HEK293 (cell line): ENCODE data around the gene IRF8.

Experiments
- ZBTB17 ChIP-seq: fragments of 450-650 bp; formaldehyde crosslinking; IDR thresholded peaks from 2 replicates; pipeline ENCODE4 v1.5.1; 2016; ENCODE audit warnings: missing biosample characterization, missing genetic modification characterization
- ZNF274 ChIP-seq, 2 experiments: fragments of 200-500 bp in 1 of 2; fragments of 450-650 bp in 1 of 2; sonication (Bioruptor generic) in 1 of 2; formaldehyde crosslinking in 1 of 2; IDR thresholded peaks; 2 replicates each; pipeline versions ENCODE4 v1.5.1 to v1.6.1; 2014 to 2016; ENCODE audit warnings: borderline replicate concordance in 1 of 2, inconsistent platforms in 1 of 2, low read length in 1 of 2, missing biosample characterization in 1 of 2, missing genetic modification characterization in 1 of 2

DNA sequence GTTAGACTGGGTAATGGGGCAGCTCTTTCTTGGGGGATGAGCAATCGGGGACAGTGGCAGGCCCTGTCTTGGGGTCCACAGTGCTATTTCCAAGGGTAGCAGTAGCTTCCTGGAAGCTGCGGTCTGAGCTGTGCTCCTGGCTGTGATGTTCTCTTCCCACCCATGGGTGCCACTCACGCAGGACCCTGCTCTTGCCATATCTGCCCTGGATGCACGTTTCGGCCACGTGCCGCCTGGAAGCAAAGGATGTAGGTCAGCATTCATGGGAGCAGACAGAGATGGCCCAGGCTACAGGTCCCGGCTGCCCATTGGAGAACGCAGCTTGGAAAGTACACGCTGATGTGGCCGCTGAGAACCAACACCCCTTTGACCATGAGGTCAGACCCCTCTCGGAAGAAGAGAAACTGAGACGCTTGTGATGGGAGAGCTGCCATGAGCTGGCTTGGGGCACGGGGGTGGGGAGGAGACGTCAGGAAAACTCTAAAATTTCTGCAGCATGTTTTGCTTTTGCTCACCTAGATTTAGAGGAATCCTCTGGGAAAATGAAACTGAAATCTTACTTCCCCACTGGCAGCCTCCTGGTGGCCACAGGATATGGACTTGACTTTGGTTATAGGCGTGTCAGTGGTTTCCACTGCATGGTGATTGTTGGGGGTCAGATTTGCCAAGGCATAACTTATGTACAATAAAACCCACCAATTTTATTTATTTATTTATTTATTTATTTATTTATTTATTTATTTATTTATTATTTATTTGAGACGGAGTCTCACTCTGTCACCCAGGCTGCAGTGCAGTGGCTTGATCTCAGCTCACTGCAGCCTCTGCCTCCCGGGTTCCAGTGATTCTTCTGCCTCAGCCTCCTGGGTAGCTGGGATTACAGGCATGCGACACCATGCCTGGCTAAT lies 36.2 kb upstream of the IRF8 start:
- TF ChIP-seq ZNF274 (IDR thresholded peaks at IDR 0.05; ENCODE audit: low read length) = no peak
- TF ChIP-seq ZNF274 (tag by site-specific recombination; IDR thresholded peaks at IDR 0.05; ENCODE audit: borderline replicate concordance) = no peak
- no peak for TF ChIP-seq ZBTB17 (tag by site-specific recombination)
